HG03432 (cell line): Measurements from ENCODE around the gene COL18A1.

Experiments used
- ATAC-seq: cut with Tn5 transposase; IDR thresholded peaks from one replicate; pipeline ENCODE4 v1.9.1; 2021; ENCODE audit warnings: mild to moderate bottlenecking, moderate library complexity; ENCODE audit not compliant: unreplicated experiment

COL18A1 gene

DNA sequence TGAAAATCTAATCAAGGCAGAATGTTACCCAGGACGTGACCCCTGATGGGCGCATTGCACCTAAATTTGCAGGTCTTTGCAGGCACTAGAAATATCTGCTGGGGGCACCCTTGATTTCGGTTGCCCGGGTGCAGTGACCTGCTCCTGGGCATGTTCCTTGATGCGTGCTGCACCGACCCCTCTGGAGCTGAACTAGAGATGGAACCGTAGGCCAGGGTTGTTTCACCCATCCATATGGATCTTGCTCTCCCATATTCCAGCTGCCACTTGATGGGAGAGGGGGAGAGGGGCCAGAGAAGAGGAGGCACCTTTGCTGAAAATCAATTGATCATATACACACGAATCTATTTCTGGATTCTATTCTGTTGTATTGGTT lies 8.4 kb upstream of the COL18A1 start:
- no peak for ATAC-seq

DNA sequence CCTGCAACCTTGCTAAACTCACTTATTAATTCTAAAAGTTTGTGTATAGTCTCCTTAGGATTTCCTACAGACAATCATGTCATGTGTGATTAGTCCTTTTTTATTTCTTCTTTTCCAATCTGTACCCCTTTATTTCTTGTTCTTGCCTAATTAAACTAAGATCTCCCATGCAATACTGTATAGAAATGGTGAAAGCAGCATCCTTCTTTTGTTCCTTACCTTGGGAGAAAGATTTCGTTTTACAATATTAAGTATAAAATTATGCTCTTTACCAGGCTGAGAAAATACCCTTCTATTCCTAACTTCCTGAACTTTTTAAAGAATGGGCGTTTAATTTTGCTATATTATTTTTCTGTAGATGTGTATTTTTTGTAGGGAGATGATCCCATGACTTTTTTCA lies 7.6 kb upstream of the COL18A1 start:
- ATAC-seq, result no peak

DNA sequence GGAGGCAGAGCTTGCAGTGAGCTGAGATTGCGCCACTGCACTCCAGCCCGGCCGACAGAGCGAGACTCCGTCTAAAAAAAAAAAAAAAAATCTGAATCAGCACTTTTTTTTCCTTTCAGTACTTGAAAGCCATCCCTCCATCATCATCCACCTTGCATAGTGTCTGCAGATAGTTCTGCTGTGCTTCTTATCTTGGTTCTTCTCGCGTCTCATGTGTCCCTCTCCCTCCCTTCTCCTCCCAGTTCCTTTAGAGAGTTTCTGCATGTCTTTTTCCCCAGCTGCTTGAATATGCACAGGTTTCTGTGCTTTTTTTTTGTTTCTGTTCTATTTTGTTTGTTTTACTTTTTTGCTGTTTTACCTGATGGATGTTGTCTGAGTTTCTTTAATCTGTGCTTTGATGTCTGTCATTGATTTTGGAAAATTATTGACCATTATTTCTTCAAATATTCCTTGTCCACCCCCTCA lies 3.9 kb upstream of the COL18A1 start:
- no peak for ATAC-seq

DNA sequence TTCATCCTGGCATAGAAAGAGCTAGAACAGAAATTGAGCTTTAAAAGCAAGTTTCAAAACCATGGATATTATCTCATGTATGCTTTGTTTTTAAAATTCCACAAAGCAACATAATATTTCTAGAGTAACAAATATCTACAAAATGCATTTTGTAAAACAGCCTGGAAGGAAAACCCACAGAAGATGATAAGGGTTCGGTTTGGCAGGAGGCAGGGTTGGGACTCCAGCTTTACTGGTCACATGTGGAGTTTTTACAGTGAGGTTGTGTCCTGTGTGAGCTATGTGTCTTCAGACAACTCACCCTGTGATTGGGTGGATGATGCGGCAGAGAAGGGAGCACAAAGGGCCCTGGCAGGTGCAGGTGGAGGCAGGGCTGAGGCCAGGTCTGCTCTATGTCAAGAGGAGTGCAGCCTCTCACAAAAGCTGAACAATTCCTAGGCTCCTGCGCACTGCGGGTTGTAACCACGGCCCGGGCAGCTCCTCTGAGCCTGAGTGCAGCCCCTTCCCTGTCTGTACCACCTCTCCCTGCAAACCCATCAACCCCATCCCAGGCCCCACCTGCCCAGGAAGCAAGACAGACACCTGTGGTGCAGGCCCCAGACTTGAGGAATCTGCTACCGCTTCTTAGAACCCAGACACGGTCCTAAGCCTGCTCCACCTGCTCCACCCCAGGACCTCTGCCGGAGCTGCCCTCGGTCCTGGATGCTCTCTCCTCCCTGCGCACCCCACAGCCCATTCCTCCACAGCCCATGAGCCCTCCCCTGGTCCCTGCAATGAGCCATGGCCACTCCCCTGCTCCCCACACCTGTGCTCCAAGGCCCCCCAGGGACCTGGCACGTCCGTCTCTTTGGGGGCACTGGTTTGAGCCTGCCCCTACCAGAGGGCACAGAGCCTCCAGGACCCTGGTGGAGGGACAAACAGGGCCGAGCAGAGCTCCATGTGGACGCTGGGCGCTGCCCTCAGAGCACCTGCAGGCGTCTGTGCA lies 2.8 kb upstream of the COL18A1 start:
- no peak for ATAC-seq

DNA sequence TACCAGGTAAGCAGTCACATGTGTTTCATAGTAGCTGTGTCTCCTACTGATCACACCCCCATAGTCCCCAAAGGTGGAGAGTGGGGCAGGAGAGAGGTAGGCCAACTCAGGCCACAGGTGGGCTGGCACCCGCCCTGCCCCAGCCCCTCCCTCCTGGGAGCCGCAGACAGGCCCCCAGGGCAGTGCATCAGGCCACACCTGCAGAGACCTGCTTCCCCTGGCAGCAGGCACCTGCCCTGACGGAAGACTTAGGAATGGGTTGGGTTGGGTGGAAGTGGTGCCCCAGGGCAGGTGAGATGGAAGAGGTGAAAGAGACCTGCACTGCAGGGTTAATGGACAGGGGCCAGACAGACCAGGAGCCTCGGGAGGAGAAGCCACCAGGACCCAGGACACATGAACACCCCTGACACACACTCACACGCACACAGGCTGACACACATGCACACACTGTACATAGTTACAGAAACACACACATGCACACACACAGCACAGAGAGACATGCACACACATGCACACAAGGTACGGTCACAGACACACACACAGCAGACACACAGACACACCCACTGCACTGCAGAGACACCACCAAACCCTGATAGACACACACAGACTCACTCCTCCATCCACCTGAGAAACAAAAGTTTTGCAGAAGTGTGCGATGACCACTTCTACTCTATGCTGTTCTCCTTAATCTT lies 1.7 kb upstream of the COL18A1 start:
- ATAC-seq, result no peak

DNA sequence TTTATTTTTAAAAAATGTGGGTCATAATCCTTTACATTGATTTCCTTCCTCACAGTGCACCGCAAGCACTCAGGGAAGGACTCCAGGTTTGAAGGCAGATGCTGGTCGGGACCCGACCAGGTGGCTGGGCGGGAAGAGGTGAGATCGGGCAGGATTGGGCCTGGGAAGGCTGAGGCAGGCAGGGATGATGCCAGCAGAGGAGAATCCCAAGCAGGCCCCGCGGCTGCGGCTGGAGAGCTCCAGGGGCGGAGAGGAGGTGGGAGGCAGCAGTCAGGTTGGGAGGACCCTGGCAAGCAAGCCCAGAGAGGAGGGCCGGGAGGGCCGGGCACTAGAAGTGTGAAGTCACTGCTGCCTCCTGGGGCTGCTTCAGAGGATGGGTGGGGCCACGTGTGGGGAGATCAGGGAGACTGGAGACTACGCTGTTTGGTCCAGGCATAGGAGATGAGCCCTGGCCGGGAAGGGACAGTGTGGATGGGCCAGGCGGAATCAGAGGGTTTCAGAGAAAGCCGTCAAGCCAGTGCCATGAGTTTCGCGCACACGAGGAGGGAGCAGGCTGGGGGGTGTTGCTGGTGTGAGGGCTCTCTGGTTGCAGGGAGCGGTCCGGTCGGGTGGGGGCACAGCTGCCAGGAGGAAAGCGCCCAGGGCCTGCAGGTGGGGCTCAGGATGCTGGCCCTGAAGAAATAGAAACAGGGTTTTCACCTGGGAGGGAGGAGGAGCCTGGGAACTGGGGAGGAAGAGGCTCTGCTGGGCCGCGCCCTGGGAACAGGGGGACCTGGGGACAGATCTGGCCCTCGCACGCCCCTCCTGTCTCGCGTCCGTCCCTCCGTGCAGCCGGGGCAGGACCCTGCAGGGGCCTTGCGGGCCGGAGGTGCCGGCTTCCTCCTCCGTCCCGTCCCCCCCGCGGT lies 888 bp upstream of the COL18A1 start:
- no peak for ATAC-seq

DNA sequence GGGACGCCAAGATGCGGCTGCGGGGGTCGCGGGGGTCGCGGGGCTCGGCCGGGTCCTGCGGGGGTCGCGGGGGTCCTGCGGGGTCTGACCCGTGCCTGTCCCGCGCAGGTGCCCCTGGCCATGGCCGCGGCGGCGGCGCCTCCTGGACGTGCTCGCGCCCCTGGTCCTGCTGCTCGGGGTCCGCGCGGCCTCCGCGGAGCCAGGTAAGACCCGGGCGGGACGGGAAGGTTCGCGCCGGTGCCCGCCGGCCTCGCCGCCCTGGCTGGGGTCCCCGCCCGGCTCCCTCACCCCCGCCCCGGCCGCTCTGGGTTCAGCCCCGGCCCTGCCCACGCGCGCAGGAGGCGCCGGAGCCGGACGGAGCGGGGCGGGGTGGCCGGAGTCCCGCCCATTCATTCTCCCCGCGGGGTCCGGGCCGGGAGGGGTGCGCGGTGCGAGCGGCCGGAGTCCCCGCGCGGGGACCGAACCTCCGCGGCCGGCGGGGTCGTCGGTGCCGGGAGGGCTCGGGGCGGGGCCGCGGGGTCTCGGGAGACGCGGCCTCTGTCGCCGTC lies 380 bp downstream of the COL18A1 start:
- ATAC-seq, result no peak

DNA sequence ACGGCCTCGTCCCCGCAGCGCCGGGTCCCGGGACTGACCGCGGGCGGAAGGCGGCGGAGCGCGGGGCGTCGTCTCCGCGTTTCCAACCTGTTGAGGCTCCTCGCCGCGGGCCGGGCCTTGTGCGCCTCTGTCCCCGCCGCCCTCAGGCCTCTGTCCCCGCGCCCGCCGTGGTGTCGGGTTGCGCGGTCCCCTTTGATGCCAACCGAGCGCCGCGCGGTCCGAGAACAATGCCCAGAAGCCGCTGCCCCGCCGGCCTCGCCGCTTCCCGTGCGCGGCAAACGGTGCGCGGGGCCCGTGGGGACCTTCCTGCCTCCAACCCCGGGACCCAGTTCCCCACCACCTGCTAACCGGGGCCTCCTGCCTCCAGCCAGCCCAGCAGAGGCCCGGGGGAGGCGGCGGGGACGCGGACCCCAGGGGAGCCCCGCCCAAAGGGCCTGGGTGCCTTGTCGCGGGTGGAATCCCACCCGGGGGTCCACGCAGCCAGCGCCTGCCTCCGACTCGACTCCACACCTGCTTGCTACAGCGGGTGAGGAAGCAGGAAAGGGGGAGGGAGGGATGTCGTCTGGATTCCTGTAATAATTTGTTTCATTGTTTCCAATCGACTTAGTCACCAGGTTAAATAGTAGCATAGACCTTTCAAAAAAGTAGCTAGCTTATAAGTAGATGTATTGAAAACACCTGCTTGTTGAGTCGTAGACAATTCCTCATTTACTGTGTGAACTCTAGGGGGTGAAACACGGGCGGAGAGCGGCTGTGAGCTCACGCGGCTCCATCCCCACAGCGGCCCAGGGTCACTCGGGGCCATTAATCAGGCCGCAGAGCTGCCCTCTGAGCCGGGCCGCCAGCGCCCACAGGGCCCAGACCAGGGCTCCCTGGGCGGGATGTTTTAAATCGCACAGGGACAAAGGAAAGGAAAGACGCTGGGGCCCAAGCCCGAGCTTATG lies 1.1 kb downstream of the COL18A1 start:
- ATAC-seq, result no peak

DNA sequence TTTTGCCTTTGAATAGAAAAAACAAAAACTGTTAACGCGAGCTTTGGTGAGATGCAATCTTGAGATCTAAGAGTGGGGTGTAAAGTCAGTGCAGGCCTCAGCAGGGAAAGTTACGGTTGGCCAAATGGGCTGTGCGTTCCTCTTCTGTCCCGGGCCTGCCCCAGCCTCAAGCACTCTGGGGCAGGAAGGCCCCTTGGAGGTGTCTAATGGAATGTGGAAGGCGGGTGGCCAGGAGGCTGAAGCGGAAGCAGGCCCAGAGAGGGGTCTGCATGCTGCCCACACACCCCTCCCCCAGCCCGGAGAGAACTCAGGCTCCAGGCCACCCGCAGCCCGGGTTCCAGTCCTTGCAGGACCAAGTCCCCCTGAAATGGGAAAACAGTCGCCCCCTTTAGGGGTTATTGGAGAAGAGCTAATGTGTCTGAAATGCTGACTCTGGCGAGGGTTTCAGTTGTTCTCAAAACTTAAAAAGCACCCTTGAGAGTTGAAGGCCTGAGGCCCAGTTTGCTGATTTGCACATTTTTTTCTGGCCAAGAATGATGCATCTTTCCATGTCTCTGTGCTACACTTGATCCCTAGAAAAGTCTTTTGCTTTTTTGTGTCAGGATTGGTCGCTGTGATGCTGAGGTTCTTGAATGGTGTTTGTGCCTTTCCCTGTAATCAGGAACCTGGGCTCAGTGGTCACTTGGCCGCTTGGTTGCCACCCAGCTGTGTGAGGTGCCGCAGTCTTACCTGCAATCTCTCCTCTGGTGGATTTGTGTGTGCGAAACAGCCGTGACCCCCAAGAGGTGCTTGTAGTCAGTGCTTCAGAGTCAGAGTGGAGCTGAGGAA lies 2.0 kb downstream of the COL18A1 start:
- ATAC-seq, result no peak

DNA sequence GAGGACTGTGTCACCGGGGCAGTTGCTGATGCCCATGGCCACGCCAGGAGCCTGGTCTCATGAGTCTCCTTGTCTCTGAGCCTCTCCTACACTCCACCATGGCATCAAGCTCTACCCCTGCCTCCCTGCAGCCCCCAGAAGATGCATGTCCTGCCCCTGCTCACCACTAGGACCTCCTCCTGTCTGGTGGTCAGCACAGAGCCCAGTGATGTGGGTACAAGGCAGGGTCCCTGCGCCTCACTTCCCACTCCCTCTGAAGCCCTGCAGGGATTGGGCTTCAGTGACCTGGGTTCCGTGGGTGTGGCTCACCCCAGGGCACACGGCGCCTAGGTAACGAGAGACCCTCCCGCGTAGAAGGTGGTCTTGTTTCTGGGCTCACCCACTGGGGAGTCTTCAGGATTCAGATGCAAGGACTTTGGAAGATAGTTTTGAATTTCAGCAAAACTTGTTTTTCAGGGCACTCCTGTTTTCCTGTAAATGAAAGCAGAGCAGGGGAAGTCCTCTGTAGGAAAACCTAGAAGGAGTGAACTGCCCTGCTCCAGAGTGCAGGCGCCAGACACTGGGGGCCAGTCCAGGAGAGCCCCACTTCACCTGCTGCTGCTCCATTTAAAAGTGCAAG lies 2.8 kb downstream of the COL18A1 start:
- no peak for ATAC-seq

DNA sequence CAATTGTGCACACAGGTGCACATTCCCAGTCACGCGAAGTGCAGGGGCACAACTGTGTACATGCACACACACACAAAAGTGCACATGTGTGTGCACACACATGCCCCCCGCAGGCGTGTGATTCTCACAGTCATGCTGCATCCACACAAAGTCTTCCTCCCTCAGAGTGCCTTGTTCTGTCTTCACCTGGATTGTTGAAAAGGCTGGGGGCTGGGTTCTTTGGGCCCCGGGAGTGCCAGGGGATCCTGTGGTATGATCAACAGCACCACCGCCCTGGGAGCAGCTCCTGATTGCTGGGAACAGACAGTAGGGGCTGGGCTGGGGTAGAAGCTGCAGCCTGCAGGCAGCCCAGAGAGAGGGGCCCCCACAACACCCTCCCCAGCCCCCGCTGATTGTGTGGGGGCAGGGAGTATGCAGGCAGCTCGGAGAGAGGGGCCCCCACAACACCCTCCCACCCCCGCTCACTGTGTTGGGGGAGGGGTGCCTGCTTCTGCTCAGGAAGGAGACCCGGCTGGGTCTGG lies 3.4 kb downstream of the COL18A1 start:
- no peak for ATAC-seq

DNA sequence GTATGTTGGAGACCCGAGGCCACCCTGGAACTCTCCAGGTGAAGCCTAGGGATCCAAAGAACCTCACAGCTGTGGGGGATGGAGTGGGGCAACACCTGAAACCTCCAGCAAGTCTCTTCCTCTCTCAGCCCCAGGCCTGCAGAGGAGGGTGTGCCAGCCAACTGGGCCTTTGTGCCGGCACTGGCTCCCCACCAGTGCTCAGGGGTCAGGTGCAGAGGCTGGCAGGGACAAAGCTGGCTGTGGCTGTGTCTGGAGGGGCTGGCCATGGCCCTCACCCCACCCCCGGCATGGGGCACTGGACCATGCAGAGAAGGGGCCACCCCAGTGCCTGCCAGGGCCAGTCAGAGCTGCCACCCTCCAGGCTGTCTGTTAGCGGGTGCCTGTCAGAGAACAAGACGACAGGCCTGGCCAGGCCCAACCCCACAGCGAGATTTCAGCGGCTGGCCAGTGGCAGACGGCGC lies 3.9 kb downstream of the COL18A1 start:
- no peak for ATAC-seq

DNA sequence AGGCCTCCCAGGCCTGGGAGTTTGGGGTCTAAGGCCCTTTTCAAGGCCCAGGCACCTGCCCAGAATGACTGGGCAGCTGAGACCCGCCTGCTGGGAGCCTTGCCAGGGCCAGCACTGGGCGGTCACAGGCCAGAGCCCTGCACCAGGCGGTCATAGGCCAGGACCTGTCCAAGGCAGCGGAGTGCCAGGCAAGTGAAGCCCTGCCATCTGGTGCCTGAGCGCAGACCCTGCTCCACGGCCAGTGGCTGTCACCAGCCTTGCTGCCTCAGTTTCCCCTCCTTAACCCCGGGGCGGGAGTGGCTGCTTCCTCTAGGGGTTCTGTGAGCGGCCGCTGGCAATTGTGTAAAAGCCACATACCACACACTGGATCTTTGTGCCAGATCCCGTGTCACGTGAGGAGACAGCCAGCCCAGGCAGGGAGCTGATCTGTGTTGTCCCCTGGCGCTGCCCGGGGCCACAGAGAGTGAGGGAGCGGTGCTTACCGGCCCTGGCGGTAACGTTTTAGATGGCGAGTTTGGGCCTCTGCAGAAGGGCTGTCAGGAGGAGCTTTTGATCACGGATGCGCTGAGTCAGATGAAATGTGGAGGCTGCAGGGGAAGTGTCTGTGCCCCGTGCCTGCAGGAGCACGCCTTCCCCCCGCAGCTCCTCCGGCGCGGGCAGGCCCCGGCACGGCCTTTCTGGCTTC lies 4.6 kb downstream of the COL18A1 start:
- ATAC-seq, result no peak

DNA sequence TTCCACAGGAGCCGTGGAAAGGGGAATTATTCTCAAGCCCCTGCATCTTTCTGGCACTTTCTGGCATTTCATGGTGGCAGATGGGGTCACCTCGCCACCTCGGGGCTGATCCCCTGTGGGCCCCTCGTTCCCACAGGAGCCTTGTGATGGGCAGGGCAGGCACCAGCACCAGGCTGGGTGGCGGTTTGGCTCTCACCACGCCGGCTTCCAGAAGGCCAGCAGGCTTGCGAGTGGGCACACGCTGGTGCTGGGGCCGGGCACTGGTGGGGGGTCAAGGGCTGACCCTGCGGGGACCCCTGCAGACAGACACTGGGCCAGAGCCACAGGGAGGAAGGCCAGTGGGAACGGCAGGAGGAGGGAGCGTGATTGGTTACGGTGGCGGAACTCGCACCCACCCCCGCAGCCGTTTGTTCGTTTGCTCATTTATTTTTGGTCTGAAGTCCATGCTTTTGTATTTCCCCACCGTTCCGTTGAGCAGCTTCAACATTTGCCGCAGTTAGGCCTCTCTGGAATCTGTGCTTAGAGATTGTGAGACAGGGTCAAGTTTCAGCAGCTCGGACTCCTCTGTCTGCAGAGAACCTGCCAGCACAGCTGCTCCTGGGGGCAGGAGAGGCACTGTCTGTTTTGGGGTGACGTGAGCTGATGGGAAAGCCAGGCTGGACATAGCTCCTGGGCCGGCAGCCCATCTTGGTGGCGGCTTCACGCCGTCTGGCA lies 5.3 kb downstream of the COL18A1 start:
- no peak for ATAC-seq

DNA sequence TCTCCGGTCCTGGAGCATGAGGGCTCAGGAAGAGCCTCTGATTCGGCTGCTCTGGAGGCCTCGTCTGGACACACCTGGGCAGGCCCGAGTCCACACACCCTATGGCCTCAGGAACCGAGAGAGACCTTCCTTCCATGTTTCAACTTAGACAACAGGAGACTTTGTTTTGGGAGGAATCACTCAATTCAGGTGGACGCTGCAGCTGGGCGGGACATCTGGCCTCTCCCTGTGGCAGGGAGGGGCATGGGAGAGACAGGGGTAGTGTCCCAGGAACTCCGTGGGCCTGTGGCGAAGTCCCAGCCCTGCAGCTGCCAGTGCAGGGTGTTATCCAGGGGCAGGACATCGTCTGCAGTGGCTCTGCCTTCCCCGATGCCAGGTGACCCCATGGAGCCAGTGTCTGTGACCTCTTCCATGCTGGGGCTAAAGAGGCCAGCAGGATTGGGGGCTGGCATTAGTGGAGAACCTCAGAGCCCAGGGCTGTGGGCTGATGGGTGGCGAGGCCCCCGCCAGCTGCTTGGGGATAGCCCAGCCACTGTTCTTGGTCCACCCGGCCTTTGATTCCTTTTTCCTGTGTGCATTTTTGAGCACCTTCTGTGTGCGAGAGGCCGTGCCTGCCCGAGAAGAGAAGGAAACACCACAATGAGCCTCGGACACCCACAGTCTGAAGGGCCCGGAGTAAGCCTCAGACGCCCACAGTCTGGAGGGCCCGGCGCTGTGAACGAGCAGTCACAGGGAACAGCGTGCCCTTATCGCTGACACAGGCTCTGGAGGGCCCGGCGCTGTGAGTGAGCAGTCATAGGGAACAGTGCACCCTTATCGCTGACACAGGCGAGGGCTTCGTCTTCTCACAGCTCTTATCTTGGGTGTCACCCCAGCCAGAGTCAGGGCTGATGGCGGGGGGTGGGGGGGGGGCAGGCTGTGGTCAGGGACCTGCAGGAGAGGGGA lies 6.2 kb downstream of the COL18A1 start:
- ATAC-seq, result no peak

DNA sequence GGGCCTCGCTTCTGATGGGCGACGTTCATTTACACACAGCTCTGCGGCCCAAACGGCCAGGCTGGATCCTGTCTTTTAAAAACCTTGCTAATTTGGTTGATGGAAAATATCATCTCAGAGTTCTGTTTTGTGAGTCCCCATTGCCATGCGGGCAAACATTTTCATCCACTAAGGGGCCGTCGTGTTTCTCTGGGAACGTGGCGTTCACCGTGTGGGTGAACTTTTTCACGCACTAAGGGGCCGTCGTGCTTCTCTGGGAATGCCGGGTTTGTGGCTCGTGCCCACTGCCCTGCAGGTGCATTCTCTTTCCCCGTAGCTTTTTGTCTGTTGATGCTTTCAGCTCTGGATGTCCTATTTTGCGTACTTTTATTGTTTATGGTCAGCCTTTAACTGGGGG lies 6.8 kb downstream of the COL18A1 start:
- no peak for ATAC-seq
